ENCODE results near the gene ERMARD. TPM values are rescaled to one million over a fixed set of nuclear protein-coding genes. Genes with fewer than 3 reads are reported as not detected.

The ERMARD gene
- total RNA-seq, 1 experiment from 2014 or later = 13.6 TPM

DNA sequence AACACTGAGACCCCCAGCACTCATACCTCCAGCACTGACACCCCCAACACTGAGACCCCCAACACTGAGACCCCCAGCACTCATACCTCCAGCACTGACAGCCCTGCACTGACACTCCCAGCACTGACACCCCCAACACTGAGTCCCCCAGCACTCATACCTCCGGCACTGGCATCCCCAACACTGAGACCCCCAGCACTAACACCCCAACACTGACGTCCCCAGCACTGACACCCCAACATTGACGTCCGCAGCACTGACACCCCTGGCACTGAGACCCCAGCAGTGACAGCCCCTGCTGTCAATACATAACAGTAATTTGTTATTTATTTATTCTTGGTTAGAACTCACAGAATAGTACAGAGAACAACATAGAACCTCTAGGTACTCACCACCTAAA, 58.0 kb downstream of the ERMARD start:
- H2AFZ ChIP-seq (ENCODE audit: low read length) = no peak overlapping the region
- H3K27ac ChIP-seq (ENCODE audit: insufficient read length, low read depth, low read length) = no peak overlapping the region
- no peaks in the 10 kb centered on the region for H3K79me2 ChIP-seq (ENCODE audit: insufficient read depth, low read length)
- no peaks in the 10 kb centered on the region for H3K9me3 ChIP-seq (ENCODE audit: control insufficient read depth, low read depth, low read length)
- no peak overlapping the region for H3K14ac ChIP-seq (ENCODE audit: insufficient read depth, low read length)
- H2BK5ac ChIP-seq (ENCODE audit: insufficient read length, low read length) = no peak overlapping the region
- H3K27me3 ChIP-seq (ENCODE audit: insufficient read depth, low read length) = 0 out of 2 replicates have a peak, but pooled peaks cover 2% of the 10 kb centered on the region
- H4K5ac ChIP-seq (ENCODE audit: insufficient read length, low read depth, low read length) = no peak overlapping the region
- no peak overlapping the region for H4K91ac ChIP-seq (ENCODE audit: insufficient read length, low read depth, low read length)
- H3T11ph ChIP-seq (ENCODE audit: low read length) = no peak overlapping the region
- Mint-ChIP-seq H3K4me3 (no peak overlapping the region), H3K36me3 (ENCODE audit: insufficient read depth in 1 of 3, low read depth in 3 of 3) (no peaks in the 10 kb centered on the region), H3K27me3 (ENCODE audit: low read depth) (peaks cover 35% of the 10 kb centered on the region), H3K27ac (no peak overlapping the region), H3K9me3 (peaks cover 0 to 2% of the 10 kb centered on the region in 2 experiments; a peak in 4 of 5 replicates), H3K4me1 (peaks cover 16 to 22% of the 10 kb centered on the region in 2 experiments)
- no peaks in the 10 kb centered on the region for H3K4me1 ChIP-seq (ENCODE audit: insufficient read depth, low read length)
- no peak overlapping the region for H2BK15ac ChIP-seq (ENCODE audit: low read depth, low read length)
- H3K23ac ChIP-seq (ENCODE audit: insufficient read length, low read depth, low read length) = no peak overlapping the region
- DNase-seq = no peak
- no peak overlapping the region for H2AK5ac ChIP-seq (ENCODE audit: insufficient read length, low read length)
- WGBS (ENCODE audit: extremely low coverage, insufficient read length, low lambda C conversion rate) = no CpG with 5 or more reads among the region's 4 CpGs
- H3K23me2 ChIP-seq (ENCODE audit: insufficient read length, low read depth, low read length, poor library complexity, severe bottlenecking) = no peaks in the 10 kb centered on the region
- H2BK12ac ChIP-seq (ENCODE audit: insufficient read length, low read depth, low read length) = no peak overlapping the region
- H2BK120ac ChIP-seq (ENCODE audit: low read depth, low read length, poor library complexity, severe bottlenecking) = no peak overlapping the region
- H3K4ac ChIP-seq (ENCODE audit: low read depth, low read length) = no peak overlapping the region
- H4K20me1 ChIP-seq (ENCODE audit: control insufficient read depth, insufficient read depth, insufficient read length) = no peaks in the 10 kb centered on the region
- no peak overlapping the region for H3K4me2 ChIP-seq (ENCODE audit: insufficient read depth, insufficient read length, low read length)
- no peak overlapping the region for H3K56ac ChIP-seq (ENCODE audit: insufficient read length, low read depth, low read length)
- TF ChIP-seq, protein P1, sequence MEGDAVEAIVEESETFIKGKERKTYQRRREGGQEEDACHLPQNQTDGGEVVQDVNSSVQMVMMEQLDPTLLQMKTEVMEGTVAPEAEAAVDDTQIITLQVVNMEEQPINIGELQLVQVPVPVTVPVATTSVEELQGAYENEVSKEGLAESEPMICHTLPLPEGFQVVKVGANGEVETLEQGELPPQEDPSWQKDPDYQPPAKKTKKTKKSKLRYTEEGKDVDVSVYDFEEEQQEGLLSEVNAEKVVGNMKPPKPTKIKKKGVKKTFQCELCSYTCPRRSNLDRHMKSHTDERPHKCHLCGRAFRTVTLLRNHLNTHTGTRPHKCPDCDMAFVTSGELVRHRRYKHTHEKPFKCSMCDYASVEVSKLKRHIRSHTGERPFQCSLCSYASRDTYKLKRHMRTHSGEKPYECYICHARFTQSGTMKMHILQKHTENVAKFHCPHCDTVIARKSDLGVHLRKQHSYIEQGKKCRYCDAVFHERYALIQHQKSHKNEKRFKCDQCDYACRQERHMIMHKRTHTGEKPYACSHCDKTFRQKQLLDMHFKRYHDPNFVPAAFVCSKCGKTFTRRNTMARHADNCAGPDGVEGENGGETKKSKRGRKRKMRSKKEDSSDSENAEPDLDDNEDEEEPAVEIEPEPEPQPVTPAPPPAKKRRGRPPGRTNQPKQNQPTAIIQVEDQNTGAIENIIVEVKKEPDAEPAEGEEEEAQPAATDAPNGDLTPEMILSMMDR (conservative IDR thresholded peaks at IDR 0.05) = no peak
- H3K18ac ChIP-seq (ENCODE audit: insufficient read length, low read depth, low read length) = no peak overlapping the region
- no peak overlapping the region for H4K8ac ChIP-seq (replicated peaks; ENCODE audit: insufficient read length, low read depth, low read length)
- no peak overlapping the region for H2BK20ac ChIP-seq (ENCODE audit: low read depth, low read length, poor library complexity, severe bottlenecking)
- H3K9ac ChIP-seq (ENCODE audit: extremely low read depth, insufficient read length, low read length) = no peak overlapping the region
- H3K79me1 ChIP-seq (ENCODE audit: insufficient read depth, low read depth, low read length, poor library complexity, severe bottlenecking) = no peaks in the 10 kb centered on the region
